H9 (cell line): ENCODE measurements around the gene ANKRD17. TPM values are rescaled to one million over a fixed set of nuclear protein-coding genes. Genes with fewer than 3 reads are reported as not detected.
"Not testable (repeated sequence)": the region's sequence is repeated elsewhere in the genome, so short reads cannot be mapped to it uniquely, and the experiment has no call there.

Experiments used
- DNase-seq: peaks from one replicate; pipeline ENCODE4 v3.0.0-alpha.2; 2017
- H2AFZ ChIP-seq: one replicate; pipeline ENCODE4 v1.6.1; 2013; ENCODE audit warnings: mild to moderate bottlenecking, low read length, control low read depth, moderate library complexity
- H2AK5ac ChIP-seq: 2 replicates; pipeline ENCODE4 v1.6.1; 2013; ENCODE audit warnings: low read length, control low read depth, mixed read lengths; ENCODE audit not compliant: insufficient read length
- H2BK120ac ChIP-seq: one replicate; pipeline ENCODE4 v1.6.1; 2013; ENCODE audit warnings: low read depth, mild to moderate bottlenecking, low read length, control low read depth, inconsistent platforms; ENCODE audit not compliant: poor library complexity, severe bottlenecking
- H2BK12ac ChIP-seq: 2 replicates; pipeline ENCODE4 v1.6.1; 2013; ENCODE audit warnings: low read length, control low read depth, mixed read lengths, low read depth; ENCODE audit not compliant: insufficient read length
- H2BK15ac ChIP-seq: 2 replicates; pipeline ENCODE4 v1.6.1; 2013; ENCODE audit warnings: low read depth, low read length, control low read depth
- H2BK20ac ChIP-seq: one replicate; pipeline ENCODE4 v1.6.1; 2013; ENCODE audit warnings: low read depth, mild to moderate bottlenecking, low read length, control low read depth, inconsistent platforms; ENCODE audit not compliant: poor library complexity, severe bottlenecking
- H2BK5ac ChIP-seq: 2 replicates; pipeline ENCODE4 v1.6.1; 2013; ENCODE audit warnings: low read length, control low read depth, mixed read lengths; ENCODE audit not compliant: insufficient read length
- H3K14ac ChIP-seq: 2 replicates; pipeline ENCODE4 v1.6.1; 2013; ENCODE audit warnings: low read length, control low read depth; ENCODE audit not compliant: insufficient read depth
- H3K18ac ChIP-seq: 2 replicates; pipeline ENCODE4 v1.6.1; 2013; ENCODE audit warnings: low read depth, mild to moderate bottlenecking, mixed read lengths, low read length, control low read depth; ENCODE audit not compliant: insufficient read length
- H3K23ac ChIP-seq: 2 replicates; pipeline ENCODE4 v1.6.1; 2013; ENCODE audit warnings: low read length, control low read depth, mixed read lengths, low read depth; ENCODE audit not compliant: insufficient read length
- H3K23me2 ChIP-seq: 2 replicates; pipeline ENCODE4 v1.6.1; 2013; ENCODE audit warnings: low read depth, mild to moderate bottlenecking, mixed read lengths, low read length, control low read depth; ENCODE audit not compliant: insufficient read length, poor library complexity, severe bottlenecking
- H3K27ac ChIP-seq: 2 replicates; pipeline ENCODE4 v1.5.1; 2013; ENCODE audit warnings: low read length, control low read depth, mixed read lengths, low read depth; ENCODE audit not compliant: insufficient read length
- H3K27me3 ChIP-seq: 2 replicates; pipeline ENCODE4 v1.6.1; 2013; ENCODE audit warnings: low read length, control low read depth, inconsistent platforms; ENCODE audit not compliant: insufficient read depth
- H3K4ac ChIP-seq: 2 replicates; pipeline ENCODE4 v1.6.1; 2013; ENCODE audit warnings: low read depth, mild to moderate bottlenecking, control low read depth, inconsistent platforms, low read length, moderate library complexity
- H3K4me1 ChIP-seq: 2 replicates; pipeline ENCODE4 v1.6.1; 2013; ENCODE audit warnings: low read length, control low read depth, inconsistent platforms; ENCODE audit not compliant: insufficient read depth
- H3K4me2 ChIP-seq: 2 replicates; pipeline ENCODE4 v1.6.1; 2013; ENCODE audit warnings: low read length, control low read depth, mixed read lengths; ENCODE audit not compliant: insufficient read length, insufficient read depth
- H3K56ac ChIP-seq: 2 replicates; pipeline ENCODE4 v1.6.1; 2013; ENCODE audit warnings: low read depth, mild to moderate bottlenecking, mixed read lengths, low read length, control low read depth; ENCODE audit not compliant: insufficient read length
- H3K79me1 ChIP-seq: 2 replicates; pipeline ENCODE4 v1.6.1; 2013; ENCODE audit warnings: low read depth, mild to moderate bottlenecking, moderate library complexity, low read length, control low read depth, inconsistent platforms; ENCODE audit not compliant: insufficient read depth, poor library complexity, severe bottlenecking
- H3K79me2 ChIP-seq: 2 replicates; pipeline ENCODE4 v1.6.1; 2013; ENCODE audit warnings: low read length, control low read depth, inconsistent platforms; ENCODE audit not compliant: insufficient read depth
- H3K9ac ChIP-seq: 2 replicates; pipeline ENCODE4 v1.6.1; 2013; ENCODE audit warnings: low read length, control low read depth, mixed read lengths; ENCODE audit not compliant: insufficient read length; ENCODE audit errors: extremely low read depth
- H3K9me3 ChIP-seq: one replicate; pipeline ENCODE4 v1.6.1; 2013; ENCODE audit warnings: low read depth, low read length, inconsistent platforms; ENCODE audit not compliant: control insufficient read depth
- H3T11ph ChIP-seq: one replicate; pipeline ENCODE4 v1.6.1; 2013; ENCODE audit warnings: mild to moderate bottlenecking, low read length, control low read depth, inconsistent platforms
- H4K20me1 ChIP-seq: one replicate; pipeline ENCODE4 v1.6.1; 2013; ENCODE audit not compliant: control insufficient read depth, insufficient read length, insufficient read depth
- H4K5ac ChIP-seq: 2 replicates; pipeline ENCODE4 v1.6.1; 2013; ENCODE audit warnings: low read depth, mild to moderate bottlenecking, mixed read lengths, low read length, control low read depth; ENCODE audit not compliant: insufficient read length
- H4K8ac ChIP-seq: replicated peaks from 2 replicates; pipeline ENCODE4 v1.6.1; 2013; ENCODE audit warnings: low read length, control low read depth, mixed read lengths, low read depth; ENCODE audit not compliant: insufficient read length
- H4K91ac ChIP-seq: 2 replicates; pipeline ENCODE4 v1.6.1; 2013; ENCODE audit warnings: low read depth, mild to moderate bottlenecking, moderate library complexity, mixed read lengths, low read length, control low read depth; ENCODE audit not compliant: insufficient read length
- H3K27ac Mint-ChIP-seq, 3 experiments: 2 replicates in 2 of 3; 3 replicates in 1 of 3; pipeline ENCODE4 v1.8.0; 2020 to 2021; ENCODE audit warnings: mixed read lengths in 3 of 3, mild to moderate bottlenecking in 1 of 3, moderate library complexity in 1 of 3
- H3K27me3 Mint-ChIP-seq: 2 replicates; pipeline ENCODE4 v1.8.0; 2021; ENCODE audit warnings: low read depth, mild to moderate bottlenecking, moderate library complexity, mixed read lengths
- H3K36me3 Mint-ChIP-seq, 3 experiments: 2 replicates in 2 of 3; 3 replicates in 1 of 3; pipeline ENCODE4 v1.8.0; 2020 to 2021; ENCODE audit warnings: low read depth in 3 of 3, mixed read lengths in 3 of 3; ENCODE audit not compliant: insufficient read depth in 1 of 3
- H3K4me1 Mint-ChIP-seq, 2 experiments: 2 replicates each; pipeline ENCODE4 v1.8.0; 2020; ENCODE audit warnings: mixed read lengths in 2 of 2
- H3K4me3 Mint-ChIP-seq, 2 experiments: 2 replicates in 1 of 2; 3 replicates in 1 of 2; pipeline ENCODE4 v1.8.0; 2020 to 2021; ENCODE audit warnings: mild to moderate bottlenecking in 2 of 2, mixed read lengths in 2 of 2, moderate library complexity in 1 of 2
- H3K9me3 Mint-ChIP-seq, 2 experiments: 2 replicates in 1 of 2; 3 replicates in 1 of 2; pipeline ENCODE4 v1.8.0; 2020; ENCODE audit warnings: mild to moderate bottlenecking in 2 of 2, mixed read lengths in 2 of 2, moderate library complexity in 1 of 2
- WGBS: extraction: QIAGEN DNeasy Blood & Tissue Kit; methylation state at CpG from one replicate; pipeline ENCODE4 v1.1.7; 2013; ENCODE audit warnings: missing lambda C conversion rate, low lambda C conversion rate, mixed read lengths; ENCODE audit not compliant: insufficient read length; ENCODE audit errors: extremely low coverage; 5-methylcytosine and 5-hydroxymethylcytosine counted together
- total RNA-seq: library from RNA; stranded (reverse); gene quantifications from 2 replicates; pipeline ENCODE4 v1.2.1, GENCODE V29; 2021
- TF ChIP-seq, protein P1 (sequence below): fragments of 200-600 bp; sonication (generic); conservative IDR thresholded peaks from 3 replicates; pipeline ENCODE4 v1.8.0; 2021; ENCODE audit warnings: antibody characterized with exemption, mild to moderate bottlenecking

Gene ANKRD17
- total RNA-seq, 1 experiment from 2014 or later: 82.4 TPM

DNA sequence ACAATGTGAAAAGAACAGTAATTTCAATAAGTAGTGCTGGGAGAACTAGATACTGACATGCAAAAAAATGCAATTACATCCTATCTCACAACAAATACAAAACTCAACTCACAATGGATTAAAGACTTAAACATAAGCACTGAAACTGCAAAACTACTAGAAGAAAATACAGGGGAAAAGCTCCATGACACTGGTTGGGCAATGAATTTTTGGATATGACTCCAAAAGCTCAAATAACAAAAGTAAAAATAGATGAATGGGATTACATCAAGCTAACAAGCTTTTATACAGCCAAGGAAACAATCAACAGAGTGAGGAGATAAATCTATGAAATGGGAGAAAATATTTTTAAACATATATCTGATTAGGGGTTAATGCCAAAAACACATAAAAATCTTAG lies 53.1 kb downstream of the ANKRD17 start:
- Histone ChIP-seq H4K8ac (no peak overlapping the region), H3K23ac (no peak overlapping the region), H3K18ac (no peak overlapping the region), H3K9ac (no peak overlapping the region), H3K4me1 (no peaks in the 10 kb centered on the region), H2BK15ac (no peak overlapping the region), H4K5ac (no peak overlapping the region), H3K14ac (no peak overlapping the region), H2AK5ac (no peak overlapping the region), H2AFZ (no peak overlapping the region), H4K91ac (no peak overlapping the region), H3K9me3 (no peaks in the 10 kb centered on the region), H2BK5ac (no peak overlapping the region), H3K27me3 (no peaks in the 10 kb centered on the region), H3K56ac (no peak overlapping the region), H4K20me1 (no peaks in the 10 kb centered on the region), H3K79me1 (peaks cover 3% of the 10 kb centered on the region), H3T11ph (no peak overlapping the region), H3K27ac (no peak overlapping the region), H2BK120ac (no peak overlapping the region), H2BK20ac (no peak overlapping the region), H3K79me2 (peaks cover 7% of the 10 kb centered on the region; the same call in 1 of the 2 replicates), H2BK12ac (no peak overlapping the region), H3K4ac (no peak overlapping the region), H3K23me2 (no peaks in the 10 kb centered on the region), H3K4me2 (no peak overlapping the region)
- H3K36me3 Mint-ChIP-seq: peaks cover 2 to 6% (median 5%) of the 10 kb centered on the region in 3 experiments; a peak in 5 of 7 replicates
- H3K4me1 Mint-ChIP-seq: peaks cover 19 to 25% of the 10 kb centered on the region in 2 experiments
- no peaks in the 10 kb centered on the region for H3K27me3 Mint-ChIP-seq
- H3K4me3 Mint-ChIP-seq: no peak overlapping the region
- H3K9me3 Mint-ChIP-seq: peaks cover 0 to 3% of the 10 kb centered on the region in 2 experiments; a peak in 1 of 5 replicates
- no peak for DNase-seq
- 0 out of 7 replicates have a peak overlapping the region, but pooled peaks of 1 of the 3 experiments have one; percentile 22 for H3K27ac Mint-ChIP-seq
- TF ChIP-seq, protein P1, sequence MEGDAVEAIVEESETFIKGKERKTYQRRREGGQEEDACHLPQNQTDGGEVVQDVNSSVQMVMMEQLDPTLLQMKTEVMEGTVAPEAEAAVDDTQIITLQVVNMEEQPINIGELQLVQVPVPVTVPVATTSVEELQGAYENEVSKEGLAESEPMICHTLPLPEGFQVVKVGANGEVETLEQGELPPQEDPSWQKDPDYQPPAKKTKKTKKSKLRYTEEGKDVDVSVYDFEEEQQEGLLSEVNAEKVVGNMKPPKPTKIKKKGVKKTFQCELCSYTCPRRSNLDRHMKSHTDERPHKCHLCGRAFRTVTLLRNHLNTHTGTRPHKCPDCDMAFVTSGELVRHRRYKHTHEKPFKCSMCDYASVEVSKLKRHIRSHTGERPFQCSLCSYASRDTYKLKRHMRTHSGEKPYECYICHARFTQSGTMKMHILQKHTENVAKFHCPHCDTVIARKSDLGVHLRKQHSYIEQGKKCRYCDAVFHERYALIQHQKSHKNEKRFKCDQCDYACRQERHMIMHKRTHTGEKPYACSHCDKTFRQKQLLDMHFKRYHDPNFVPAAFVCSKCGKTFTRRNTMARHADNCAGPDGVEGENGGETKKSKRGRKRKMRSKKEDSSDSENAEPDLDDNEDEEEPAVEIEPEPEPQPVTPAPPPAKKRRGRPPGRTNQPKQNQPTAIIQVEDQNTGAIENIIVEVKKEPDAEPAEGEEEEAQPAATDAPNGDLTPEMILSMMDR: no peak

DNA sequence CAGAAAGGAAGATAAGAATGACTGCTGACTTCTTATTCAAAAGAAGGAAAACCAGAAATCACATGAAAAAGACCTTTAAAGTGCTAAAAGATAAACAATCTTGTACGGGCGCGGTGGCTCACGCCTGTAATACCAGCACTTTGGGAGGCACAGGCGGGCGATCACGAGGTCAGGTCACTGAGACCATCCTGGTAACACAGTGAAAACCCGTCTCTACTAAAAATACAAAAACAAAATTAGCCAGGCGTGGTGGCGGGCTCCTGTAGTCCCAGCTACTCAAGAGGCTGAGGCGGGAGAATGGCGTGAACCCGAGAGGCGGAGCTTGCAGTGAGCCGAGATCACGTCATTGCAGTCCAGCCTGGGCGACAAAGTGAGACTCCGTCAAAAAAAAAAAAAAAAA lies 54.6 kb downstream of the ANKRD17 start:
- H2AK5ac ChIP-seq, H3K79me1 ChIP-seq, H4K20me1 ChIP-seq, H3K27ac Mint-ChIP-seq, H3K4me2 ChIP-seq, H3K27ac ChIP-seq, H2BK12ac ChIP-seq, H4K8ac ChIP-seq, H2BK5ac ChIP-seq, H3K56ac ChIP-seq, H3K79me2 ChIP-seq, H3T11ph ChIP-seq, H3K23ac ChIP-seq, H3K36me3 Mint-ChIP-seq, H3K23me2 ChIP-seq, H3K9me3 ChIP-seq, H3K27me3 ChIP-seq, DNase-seq, H4K5ac ChIP-seq, H2BK15ac ChIP-seq, H3K4me1 ChIP-seq, H3K27me3 Mint-ChIP-seq, H2BK20ac ChIP-seq, H2BK120ac ChIP-seq, H3K14ac ChIP-seq, H3K18ac ChIP-seq, H2AFZ ChIP-seq, H3K4ac ChIP-seq, H4K91ac ChIP-seq, H3K4me3 Mint-ChIP-seq, H3K9me3 Mint-ChIP-seq, H3K9ac ChIP-seq: not testable (repeated sequence)
- H3K4me1 Mint-ChIP-seq: peaks cover 33 to 39% of the 10 kb centered on the region in 2 experiments
- no CpG with 5 or more reads among the region's 18 CpGs for WGBS
